GM12878 (cell line): ENCODE results near the gene SLC2A9. TPM values are rescaled to one million over a fixed set of nuclear protein-coding genes. Genes with fewer than 3 reads are reported as not detected.

Source experiments
- FOXM1 ChIP-seq: IDR thresholded peaks from 2 replicates; pipeline ENCODE4 v1.6.1; 2012; ENCODE audit warnings: low read depth, mild to moderate bottlenecking, inconsistent platforms, low read length, moderate library complexity
- RCOR1 ChIP-seq: conservative IDR thresholded peaks from 2 replicates; pipeline ENCODE4 v1.6.1; 2012; ENCODE audit warnings: low read depth, low read length, improper control_type of control experiment
- RELA ChIP-seq: fragments of 450-650 bp; IDR thresholded peaks from 2 replicates; pipeline ENCODE4 v1.8.0; 2014; ENCODE audit warnings: borderline replicate concordance; ENCODE audit not compliant: partially characterized antibody
- SMAD1 ChIP-seq: fragments of 450-650 bp; IDR thresholded peaks from 2 replicates; pipeline ENCODE4 v1.6.1; 2018; ENCODE audit warnings: mild to moderate bottlenecking, low read depth; ENCODE audit not compliant: partially characterized antibody
- ZNF217 ChIP-seq: fragments of 450-650 bp; IDR thresholded peaks from 2 replicates; pipeline ENCODE4 v1.6.1; 2017; ENCODE audit warnings: antibody characterized with exemption, mild to moderate bottlenecking
- polyA plus RNA-seq, 11 experiments: library from polyadenylated mRNA; depleted of rRNA in 4 of 11; unstranded in 6 of 11; stranded (reverse) in 5 of 11; fragments of >200 nt; fragmentation: Nextera tagmentation in 4 of 11; fragmentation: Illumina TruSeq in 1 of 11; extraction: Ambion mirVana in 4 of 11; extraction: Trizol in 1 of 11; gene quantifications; 1 replicate in 1 of 11; 2 replicates in 10 of 11; pipeline versions ENCODE4 v1.2.1 to v1.2.3, GENCODE V29; 2011 to 2016; ENCODE audit warnings: inconsistent platforms in 2 of 11, missing spikeins in 2 of 11, low read depth in 1 of 11
- total RNA-seq, 4 experiments: library from RNA; depleted of rRNA in 3 of 4; stranded (reverse); fragments of >200 nt in 3 of 4; fragmentation: Illumina TruSeq in 1 of 4; extraction: Trizol in 1 of 4; gene quantifications; 2 replicates each; pipeline versions ENCODE4 v1.2.1 to v1.2.3, GENCODE V29; 2013 to 2021
- TF ChIP-seq, protein P1 (sequence below), 3 experiments: IDR thresholded peaks in 2 of 3; conservative IDR thresholded peaks in 1 of 3; 2 replicates each; pipeline ENCODE4 v1.5.1; 2011; ENCODE audit warnings: low read depth in 3 of 3, low read length in 3 of 3, mild to moderate bottlenecking in 3 of 3, control low read depth in 2 of 3, moderate library complexity in 2 of 3, inconsistent platforms in 1 of 3, mixed read lengths in 1 of 3; ENCODE audit not compliant: control insufficient read depth in 2 of 3, insufficient read depth in 1 of 3; ENCODE audit errors: extremely low read depth in 1 of 3
- TF ChIP-seq, protein P2 (sequence below): fragments of 450-650 bp; formaldehyde crosslinking; IDR thresholded peaks from 2 replicates; pipeline ENCODE4 v1.4.0; 2020; ENCODE audit warnings: mild to moderate bottlenecking, moderate library complexity
- TF ChIP-seq, protein P3 (sequence below): IDR thresholded peaks from 2 replicates; pipeline ENCODE4 v1.6.1; 2012; ENCODE audit warnings: mild to moderate bottlenecking, low read depth, low read length
- TF ChIP-seq, protein P4 (sequence below): fragments of 450-650 bp; IDR thresholded peaks from 2 replicates; pipeline ENCODE4 v1.6.1; 2017; ENCODE audit warnings: low read depth, mild to moderate bottlenecking, moderate library complexity
- TF ChIP-seq, protein P5 (sequence below): fragments of 450-650 bp; IDR thresholded peaks from 2 replicates; pipeline ENCODE4 v1.6.1; 2016; ENCODE audit warnings: mild to moderate bottlenecking
- TF ChIP-seq, protein P6 (sequence below): fragments of 450-650 bp; IDR thresholded peaks from 2 replicates; pipeline ENCODE4 v1.6.1; 2018; ENCODE audit warnings: mild to moderate bottlenecking, low read depth, moderate library complexity; ENCODE audit not compliant: partially characterized antibody

SLC2A9 gene
- total and polyA plus RNA-seq, 10 of the 15 experiments (the other 5 are each of a cell fraction or from before 2014, with no cell fraction given), result 0.28 to 2.8 (median 1.2) TPM

DNA sequence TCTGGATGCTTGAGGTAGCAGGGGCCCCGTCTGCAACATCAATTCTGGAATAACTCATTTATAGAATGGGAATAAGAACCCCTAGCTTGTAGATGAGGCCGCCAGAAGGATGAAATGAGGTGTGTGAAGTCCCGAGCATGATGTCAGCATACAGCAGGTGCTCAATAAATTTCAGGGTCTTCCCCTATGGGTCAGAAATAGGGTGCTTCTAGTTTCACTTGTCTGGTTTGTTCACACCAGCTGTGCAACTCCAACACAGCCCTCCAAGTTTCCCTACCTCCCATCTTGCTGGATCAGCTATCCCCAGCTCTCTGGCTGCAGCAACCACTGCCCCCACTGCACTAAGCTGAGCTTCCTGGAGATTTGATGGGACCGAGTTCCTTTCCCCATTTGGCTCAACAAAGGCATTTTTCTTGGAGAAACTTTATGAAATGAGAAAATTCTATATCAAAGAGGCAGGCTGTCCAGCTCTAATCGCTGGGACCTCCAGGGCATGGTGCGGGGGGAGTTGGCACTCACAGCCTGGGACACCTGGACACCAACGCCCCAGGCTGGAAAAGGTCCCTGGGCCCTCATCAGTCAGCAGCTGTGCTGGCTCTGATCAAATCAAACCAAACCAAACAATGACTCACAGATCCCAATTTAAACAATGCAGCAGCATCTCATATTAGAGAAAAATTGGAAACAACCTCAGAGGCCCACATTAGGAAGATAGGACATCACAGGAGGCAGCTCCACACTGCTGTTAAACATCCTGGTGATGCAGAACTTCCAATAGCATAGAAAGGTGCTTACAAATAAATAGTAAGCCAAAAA lies 13.3 kb downstream of the SLC2A9 start (continued):
- peak; percentile 89 for TF ChIP-seq FOXM1
- no peak for TF ChIP-seq SMAD1
- TF ChIP-seq, protein P1, sequence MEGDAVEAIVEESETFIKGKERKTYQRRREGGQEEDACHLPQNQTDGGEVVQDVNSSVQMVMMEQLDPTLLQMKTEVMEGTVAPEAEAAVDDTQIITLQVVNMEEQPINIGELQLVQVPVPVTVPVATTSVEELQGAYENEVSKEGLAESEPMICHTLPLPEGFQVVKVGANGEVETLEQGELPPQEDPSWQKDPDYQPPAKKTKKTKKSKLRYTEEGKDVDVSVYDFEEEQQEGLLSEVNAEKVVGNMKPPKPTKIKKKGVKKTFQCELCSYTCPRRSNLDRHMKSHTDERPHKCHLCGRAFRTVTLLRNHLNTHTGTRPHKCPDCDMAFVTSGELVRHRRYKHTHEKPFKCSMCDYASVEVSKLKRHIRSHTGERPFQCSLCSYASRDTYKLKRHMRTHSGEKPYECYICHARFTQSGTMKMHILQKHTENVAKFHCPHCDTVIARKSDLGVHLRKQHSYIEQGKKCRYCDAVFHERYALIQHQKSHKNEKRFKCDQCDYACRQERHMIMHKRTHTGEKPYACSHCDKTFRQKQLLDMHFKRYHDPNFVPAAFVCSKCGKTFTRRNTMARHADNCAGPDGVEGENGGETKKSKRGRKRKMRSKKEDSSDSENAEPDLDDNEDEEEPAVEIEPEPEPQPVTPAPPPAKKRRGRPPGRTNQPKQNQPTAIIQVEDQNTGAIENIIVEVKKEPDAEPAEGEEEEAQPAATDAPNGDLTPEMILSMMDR (IDR thresholded peaks at IDR 0.05 in 2 of 3, conservative IDR thresholded peaks at IDR 0.05 in 1 of 3; ENCODE audit: control insufficient read depth in 2 of 3, extremely low read depth in 1 of 3, insufficient read depth in 1 of 3, low read depth in 3 of 3, low read length in 3 of 3), result no peak
- TF ChIP-seq ZNF217, result no peak; the same call in 1 of the 2 replicates
- TF ChIP-seq, protein P2, sequence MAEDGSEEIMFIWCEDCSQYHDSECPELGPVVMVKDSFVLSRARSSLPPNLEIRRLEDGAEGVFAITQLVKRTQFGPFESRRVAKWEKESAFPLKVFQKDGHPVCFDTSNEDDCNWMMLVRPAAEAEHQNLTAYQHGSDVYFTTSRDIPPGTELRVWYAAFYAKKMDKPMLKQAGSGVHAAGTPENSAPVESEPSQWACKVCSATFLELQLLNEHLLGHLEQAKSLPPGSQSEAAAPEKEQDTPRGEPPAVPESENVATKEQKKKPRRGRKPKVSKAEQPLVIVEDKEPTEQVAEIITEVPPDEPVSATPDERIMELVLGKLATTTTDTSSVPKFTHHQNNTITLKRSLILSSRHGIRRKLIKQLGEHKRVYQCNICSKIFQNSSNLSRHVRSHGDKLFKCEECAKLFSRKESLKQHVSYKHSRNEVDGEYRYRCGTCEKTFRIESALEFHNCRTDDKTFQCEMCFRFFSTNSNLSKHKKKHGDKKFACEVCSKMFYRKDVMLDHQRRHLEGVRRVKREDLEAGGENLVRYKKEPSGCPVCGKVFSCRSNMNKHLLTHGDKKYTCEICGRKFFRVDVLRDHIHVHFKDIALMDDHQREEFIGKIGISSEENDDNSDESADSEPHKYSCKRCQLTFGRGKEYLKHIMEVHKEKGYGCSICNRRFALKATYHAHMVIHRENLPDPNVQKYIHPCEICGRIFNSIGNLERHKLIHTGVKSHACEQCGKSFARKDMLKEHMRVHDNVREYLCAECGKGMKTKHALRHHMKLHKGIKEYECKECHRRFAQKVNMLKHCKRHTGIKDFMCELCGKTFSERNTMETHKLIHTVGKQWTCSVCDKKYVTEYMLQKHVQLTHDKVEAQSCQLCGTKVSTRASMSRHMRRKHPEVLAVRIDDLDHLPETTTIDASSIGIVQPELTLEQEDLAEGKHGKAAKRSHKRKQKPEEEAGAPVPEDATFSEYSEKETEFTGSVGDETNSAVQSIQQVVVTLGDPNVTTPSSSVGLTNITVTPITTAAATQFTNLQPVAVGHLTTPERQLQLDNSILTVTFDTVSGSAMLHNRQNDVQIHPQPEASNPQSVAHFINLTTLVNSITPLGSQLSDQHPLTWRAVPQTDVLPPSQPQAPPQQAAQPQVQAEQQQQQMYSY, result no peak
- TF ChIP-seq, protein P3, sequence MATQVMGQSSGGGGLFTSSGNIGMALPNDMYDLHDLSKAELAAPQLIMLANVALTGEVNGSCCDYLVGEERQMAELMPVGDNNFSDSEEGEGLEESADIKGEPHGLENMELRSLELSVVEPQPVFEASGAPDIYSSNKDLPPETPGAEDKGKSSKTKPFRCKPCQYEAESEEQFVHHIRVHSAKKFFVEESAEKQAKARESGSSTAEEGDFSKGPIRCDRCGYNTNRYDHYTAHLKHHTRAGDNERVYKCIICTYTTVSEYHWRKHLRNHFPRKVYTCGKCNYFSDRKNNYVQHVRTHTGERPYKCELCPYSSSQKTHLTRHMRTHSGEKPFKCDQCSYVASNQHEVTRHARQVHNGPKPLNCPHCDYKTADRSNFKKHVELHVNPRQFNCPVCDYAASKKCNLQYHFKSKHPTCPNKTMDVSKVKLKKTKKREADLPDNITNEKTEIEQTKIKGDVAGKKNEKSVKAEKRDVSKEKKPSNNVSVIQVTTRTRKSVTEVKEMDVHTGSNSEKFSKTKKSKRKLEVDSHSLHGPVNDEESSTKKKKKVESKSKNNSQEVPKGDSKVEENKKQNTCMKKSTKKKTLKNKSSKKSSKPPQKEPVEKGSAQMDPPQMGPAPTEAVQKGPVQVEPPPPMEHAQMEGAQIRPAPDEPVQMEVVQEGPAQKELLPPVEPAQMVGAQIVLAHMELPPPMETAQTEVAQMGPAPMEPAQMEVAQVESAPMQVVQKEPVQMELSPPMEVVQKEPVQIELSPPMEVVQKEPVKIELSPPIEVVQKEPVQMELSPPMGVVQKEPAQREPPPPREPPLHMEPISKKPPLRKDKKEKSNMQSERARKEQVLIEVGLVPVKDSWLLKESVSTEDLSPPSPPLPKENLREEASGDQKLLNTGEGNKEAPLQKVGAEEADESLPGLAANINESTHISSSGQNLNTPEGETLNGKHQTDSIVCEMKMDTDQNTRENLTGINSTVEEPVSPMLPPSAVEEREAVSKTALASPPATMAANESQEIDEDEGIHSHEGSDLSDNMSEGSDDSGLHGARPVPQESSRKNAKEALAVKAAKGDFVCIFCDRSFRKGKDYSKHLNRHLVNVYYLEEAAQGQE, result no peak
- TF ChIP-seq RELA, result peak; percentile 56
- TF ChIP-seq, protein P4, sequence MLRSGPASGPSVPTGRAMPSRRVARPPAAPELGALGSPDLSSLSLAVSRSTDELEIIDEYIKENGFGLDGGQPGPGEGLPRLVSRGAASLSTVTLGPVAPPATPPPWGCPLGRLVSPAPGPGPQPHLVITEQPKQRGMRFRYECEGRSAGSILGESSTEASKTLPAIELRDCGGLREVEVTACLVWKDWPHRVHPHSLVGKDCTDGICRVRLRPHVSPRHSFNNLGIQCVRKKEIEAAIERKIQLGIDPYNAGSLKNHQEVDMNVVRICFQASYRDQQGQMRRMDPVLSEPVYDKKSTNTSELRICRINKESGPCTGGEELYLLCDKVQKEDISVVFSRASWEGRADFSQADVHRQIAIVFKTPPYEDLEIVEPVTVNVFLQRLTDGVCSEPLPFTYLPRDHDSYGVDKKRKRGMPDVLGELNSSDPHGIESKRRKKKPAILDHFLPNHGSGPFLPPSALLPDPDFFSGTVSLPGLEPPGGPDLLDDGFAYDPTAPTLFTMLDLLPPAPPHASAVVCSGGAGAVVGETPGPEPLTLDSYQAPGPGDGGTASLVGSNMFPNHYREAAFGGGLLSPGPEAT, result no peak
- TF ChIP-seq, protein P5, sequence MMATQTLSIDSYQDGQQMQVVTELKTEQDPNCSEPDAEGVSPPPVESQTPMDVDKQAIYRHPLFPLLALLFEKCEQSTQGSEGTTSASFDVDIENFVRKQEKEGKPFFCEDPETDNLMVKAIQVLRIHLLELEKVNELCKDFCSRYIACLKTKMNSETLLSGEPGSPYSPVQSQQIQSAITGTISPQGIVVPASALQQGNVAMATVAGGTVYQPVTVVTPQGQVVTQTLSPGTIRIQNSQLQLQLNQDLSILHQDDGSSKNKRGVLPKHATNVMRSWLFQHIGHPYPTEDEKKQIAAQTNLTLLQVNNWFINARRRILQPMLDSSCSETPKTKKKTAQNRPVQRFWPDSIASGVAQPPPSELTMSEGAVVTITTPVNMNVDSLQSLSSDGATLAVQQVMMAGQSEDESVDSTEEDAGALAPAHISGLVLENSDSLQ, result no peak
- TF ChIP-seq, protein P6, sequence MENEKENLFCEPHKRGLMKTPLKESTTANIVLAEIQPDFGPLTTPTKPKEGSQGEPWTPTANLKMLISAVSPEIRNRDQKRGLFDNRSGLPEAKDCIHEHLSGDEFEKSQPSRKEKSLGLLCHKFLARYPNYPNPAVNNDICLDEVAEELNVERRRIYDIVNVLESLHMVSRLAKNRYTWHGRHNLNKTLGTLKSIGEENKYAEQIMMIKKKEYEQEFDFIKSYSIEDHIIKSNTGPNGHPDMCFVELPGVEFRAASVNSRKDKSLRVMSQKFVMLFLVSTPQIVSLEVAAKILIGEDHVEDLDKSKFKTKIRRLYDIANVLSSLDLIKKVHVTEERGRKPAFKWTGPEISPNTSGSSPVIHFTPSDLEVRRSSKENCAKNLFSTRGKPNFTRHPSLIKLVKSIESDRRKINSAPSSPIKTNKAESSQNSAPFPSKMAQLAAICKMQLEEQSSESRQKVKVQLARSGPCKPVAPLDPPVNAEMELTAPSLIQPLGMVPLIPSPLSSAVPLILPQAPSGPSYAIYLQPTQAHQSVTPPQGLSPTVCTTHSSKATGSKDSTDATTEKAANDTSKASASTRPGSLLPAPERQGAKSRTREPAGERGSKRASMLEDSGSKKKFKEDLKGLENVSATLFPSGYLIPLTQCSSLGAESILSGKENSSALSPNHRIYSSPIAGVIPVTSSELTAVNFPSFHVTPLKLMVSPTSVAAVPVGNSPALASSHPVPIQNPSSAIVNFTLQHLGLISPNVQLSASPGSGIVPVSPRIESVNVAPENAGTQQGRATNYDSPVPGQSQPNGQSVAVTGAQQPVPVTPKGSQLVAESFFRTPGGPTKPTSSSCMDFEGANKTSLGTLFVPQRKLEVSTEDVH, result no peak
- TF ChIP-seq RCOR1, result no peak
